Germinal center (tissue), 1 donor: ENCODE measurements around the gene TBC1D1.

ENCODE experiments used
- DNase-seq: peaks from one replicate; pipeline ENCODE4 v3.0.0; 2012; ENCODE audit warnings: mixed read lengths, low spot score

The TBC1D1 gene

DNA sequence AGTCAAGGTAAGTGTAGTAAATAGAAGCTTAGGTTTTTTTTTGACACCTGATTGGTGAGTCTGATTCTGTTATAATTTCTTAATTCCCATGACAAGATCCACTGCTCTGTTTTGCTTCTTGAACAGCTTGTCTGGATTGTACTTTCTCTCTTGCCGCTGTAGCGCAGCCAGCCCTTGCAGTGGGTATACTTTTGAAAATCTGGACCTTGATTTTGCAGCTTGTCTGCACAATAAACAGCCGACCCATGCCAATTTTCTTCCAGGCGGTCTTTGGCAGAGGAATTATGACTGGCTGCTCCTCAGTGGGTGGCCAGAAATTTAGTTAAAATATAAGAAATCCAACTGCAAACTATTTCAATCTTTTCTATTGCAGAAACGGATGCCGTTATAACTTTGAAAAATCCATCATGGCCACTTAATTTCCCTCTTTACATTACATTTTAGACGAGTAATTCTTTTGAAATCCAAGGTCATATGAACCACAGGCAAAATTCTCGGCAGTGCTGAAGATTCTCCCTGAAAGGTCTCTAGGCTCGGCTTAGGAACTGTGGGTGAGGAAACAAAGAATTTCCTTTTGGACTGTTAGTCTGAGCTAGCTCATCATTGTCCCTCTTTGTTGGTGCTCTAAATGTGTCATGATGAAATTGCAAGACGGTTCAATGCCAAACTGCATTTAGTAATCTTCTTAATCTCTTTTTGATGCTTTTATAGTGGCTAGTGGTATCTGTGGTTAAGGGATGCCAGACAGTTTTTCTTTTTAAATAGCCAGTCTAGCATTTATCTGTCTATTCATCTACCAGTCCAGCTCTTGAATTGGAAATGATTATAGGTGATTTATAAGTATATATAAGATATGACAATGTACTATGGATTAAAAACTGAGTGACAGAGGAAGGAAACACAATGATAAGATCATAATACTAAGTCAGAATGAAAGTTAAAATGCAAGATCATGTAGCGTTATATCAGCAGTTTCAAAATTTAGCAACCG is 37.8 kb downstream of the TBC1D1 start:
- DNase-seq: no peak

DNA sequence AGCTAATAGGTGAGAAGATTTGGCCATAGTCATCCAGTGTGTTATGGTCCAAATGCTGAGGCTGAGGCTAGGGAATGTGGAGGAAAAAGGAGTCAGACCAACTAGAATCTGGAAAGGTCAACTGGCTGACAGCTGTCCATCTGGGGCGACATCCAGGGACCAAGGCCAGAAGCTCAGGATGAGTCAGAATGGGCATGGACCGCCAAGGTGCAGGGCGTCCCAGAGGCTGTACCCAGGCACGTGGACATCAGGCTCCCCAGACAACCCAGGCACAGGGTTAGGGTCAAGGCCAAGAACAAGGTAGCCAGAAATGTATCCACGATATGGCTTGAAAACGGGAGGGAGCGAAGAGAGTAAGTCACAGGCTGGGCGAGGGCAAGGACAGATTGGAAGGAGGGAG is 43.2 kb downstream of the TBC1D1 start:
- no peak for DNase-seq

DNA sequence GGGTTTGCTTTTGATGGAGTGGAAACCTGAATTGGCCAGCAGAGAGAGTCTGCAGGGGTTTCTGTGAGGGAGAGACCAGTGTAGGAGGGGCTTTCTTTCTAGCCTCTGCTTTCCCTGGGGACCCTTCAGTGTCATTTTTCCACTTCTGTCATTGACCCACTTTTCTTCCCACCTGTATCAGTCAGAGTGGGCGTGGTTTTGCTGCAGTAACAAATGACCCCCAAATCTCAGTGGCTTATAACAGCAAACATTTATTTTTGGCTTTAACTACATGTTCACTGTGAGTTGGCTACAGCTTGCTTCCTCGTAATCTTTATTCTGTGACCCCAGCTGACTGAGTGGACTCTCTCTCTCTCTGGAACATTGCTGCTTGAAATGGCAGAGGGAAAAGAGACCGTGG is 43.7 kb downstream of the TBC1D1 start:
- DNase-seq: no peak

DNA sequence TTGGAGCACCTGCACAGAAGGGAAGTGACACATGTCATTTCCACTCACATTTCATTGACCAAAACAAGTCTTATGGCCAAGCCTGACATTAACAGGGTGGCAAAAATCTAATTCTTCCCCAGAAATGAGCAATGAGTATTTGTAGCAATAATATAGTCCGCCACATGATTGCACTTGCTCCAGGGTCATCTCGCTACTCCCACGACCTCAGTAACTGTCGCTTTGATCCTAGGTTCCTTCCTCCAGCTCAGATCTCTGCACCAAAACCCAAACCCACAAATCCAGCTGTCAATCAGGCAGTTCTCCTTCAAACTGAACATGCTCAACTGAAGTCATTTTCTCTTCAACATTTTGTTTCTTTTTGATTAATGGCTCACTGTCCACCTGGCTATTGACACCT is 44.1 kb downstream of the TBC1D1 start:
- DNase-seq: no peak

DNA sequence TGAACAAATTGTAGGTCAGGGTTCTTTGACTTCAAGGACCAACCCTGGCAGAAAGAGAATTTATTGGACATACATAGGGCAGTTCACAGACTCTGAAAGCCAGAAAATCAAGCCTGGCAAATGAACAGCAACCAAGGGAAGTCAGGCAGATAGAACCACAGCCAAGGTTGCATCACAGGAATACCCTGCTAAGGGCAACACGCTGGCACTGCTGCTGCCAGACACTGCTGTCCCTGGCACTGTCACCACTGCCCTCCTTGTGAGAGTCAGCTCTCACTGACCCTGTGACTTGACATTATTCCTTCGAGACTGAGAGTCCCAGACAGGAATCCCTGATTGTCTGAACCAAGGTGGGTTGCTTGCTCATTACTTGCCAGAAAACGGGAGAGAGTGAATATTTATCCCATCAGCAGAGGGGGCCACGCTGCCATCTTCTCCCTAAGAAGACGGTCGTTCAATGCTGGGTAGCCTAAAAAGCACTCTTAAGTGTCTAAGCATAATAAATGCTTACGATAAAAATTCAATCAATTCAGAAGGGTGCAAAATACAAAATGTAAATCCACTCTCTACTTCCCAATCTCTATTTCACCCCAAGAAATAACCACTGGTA is 46.1 kb downstream of the TBC1D1 start:
- DNase-seq: no peak

DNA sequence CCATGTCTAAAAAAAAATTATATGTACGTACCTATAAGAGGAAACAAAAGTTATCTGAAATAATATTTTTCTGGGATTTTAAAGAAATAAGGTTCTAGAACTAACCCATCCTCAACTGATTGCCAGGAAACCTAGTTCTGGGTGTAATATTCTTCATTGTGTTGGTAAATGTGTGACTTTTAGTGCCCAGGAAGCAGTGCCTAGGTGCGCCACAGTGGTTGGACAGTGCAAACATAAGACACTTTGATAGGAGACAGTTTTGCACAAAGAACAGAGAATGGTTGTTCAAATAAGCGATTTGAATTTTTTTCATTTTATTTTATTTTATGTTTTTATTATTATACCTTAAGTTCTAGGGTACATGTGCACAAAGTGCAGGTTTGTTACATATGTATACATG is 47.3 kb downstream of the TBC1D1 start:
- no peak for DNase-seq

DNA sequence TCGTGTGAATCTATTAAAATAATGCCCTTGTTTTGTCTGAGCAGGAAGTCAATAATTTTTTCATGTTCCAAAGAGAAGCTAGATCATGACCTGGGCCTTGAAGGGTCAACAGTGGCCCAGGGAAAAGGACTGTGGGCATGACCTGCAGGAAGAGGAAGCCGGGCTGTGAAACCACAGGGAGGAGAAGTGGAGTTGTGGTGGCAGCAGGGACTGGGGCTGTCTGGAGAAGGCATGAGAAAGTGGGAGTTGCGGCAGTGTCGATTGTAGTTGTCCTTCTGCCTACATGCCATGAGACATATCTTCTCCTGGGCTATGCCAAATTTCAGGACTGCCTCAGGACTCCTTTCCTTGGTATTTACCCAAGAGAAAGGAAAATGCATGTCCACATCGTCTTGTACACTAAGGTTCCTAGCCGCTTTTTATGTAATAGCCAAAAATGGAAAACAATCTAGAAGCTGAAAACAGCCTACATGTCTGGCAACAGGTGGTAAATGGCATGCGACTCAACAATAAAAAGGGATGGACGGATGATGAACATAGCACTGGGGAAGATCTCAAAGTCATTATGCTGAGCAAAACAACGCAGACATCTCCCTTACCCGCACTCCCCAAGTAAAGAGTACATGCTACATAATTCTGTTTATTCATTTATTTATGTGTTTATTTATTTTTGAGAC is 55.8 kb downstream of the TBC1D1 start:
- no peak for DNase-seq

DNA sequence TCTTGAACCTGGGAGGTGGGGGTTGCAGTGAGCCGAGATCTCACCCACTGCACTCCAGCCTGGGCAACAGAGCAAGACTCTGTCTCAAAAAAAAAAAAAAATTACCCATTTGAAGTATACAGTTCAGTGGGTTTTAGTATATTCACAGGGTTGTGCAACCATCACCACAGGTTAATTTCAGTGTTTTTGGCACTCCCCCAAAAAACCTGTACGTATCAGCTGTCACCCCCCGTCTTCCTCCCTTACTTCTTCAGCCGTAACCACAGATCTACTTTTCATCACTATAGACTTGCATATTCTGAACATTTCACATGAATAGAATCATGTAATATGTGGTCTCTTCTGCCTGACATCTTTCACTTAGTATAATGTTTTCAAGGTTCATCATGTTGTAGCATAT is 57.7 kb downstream of the TBC1D1 start:
- DNase-seq: no peak

DNA sequence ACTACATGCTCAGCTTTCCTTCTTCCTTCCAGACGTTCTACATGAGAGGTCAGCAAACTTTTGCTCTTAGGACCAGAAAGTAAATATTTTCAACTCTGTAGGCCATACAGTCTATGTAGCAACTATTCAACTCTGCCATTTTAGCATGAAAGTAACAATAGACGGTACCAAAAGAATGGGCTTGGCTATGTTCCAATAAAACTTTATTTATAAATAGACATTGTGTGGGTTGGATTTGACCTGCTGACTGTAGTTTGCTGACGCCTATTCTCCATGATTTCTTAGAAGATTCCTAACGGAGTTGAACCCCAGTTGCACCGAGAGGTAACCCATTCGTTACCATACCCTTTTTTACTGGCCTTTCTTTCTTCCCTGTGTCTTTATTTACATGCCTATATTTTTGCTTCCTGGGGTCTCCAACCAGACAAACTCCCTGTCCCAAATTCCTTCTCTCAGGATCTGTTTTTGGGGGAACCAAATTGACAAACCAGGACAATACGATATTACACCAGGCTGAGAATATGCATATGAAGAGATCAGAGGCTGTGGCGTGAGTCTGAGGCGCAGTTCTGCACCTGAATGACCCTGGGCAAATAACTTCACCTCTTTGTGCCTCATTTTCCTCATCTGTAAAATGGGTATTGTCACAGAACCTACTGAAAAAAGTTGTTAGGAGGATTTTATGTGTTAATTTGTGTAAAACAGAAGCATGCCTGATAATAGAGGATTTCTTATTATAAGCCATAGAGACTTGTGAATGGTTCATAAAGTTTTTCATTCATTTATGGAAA is 58.9 kb downstream of the TBC1D1 start:
- no peak for DNase-seq

DNA sequence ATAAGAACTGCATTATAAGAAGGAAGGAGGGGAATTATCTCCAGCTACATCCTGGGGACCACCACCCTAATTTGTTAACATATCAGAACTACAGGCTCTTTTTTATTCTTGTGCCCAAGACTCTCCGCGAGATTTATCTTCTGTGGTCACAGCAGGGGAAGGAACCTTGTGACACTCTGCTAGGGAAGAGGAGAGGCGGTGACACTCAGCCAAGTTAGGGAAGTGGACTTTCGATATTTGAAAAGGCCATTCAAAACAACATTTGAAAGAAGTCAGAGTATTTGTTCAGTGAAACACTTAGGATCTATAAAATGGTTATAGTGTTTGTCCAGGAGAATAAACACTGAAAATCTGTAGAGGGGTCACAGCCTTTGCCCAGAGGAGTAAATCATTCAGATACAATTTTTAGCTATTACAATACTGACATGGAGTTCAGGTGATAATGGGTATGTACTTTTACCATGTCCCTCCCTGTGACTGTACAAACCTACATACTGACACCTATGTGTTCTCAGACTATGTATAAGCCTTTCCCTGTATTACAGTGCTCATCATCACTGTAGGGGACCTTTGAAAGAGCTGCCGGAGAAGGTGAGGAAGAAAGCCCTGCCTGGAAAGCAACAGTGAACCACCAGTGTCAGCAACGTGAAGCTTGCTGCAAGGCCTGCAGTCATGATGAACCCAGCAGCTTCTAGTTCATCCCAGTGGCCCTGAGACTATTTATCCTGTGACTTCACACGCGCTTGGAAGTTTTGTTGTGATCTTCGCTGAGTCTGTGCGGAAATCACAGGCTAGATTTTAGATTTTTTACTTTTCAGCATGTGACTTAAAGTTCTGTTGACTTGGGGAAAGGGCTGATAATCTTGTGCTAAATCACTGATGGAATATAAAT is 60.8 kb downstream of the TBC1D1 start:
- DNase-seq: no peak

DNA sequence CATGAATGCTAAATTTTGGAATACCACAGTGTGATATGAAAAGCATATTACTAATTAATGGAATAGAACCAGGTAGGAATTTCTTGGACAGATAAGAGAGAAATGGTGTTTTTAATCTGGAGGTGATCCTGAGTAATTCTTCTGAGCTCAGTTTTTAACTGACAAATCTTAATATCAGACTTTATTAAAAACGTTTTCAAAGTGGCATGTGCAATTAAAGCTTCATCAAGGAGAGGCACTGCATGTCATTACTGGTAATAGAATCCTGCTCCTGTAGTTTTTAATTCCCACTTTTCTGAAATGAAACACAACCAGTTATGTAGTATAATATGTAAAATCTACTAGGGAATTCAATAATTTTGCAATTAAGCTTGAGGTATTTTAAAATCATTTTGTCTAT is 62.3 kb downstream of the TBC1D1 start:
- DNase-seq: no peak

DNA sequence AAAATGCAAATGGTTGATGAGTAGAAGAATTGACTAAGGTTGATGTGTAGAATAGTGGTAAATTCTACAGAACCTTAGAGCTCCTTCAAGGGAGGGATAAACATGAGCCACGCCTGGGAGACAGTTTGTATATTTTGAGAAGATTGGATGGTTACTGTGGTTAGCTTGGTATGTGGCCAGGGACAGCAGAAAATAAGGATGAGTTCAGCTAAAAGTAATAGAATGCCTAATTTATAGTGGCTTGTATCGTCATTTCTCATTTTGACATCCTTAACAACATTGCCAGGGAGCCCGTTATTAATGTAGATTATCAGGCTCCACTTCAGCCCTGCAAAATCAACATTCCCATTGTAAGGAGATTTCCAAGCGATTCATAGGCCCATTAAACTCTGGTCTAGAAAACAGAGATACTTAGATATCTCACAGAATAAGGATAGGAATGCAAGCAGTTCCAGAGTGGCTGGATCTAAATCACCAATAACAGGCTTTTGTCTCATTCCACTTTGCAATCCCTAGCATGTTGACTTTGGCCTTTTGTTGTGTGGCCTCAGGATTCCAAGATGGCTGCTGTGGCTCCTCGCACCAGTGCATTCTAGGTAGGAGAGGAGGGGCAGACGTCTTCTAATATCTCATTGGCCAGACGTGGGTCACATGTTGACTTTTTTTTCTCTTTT is 62.9 kb downstream of the TBC1D1 start:
- DNase-seq: no peak

DNA sequence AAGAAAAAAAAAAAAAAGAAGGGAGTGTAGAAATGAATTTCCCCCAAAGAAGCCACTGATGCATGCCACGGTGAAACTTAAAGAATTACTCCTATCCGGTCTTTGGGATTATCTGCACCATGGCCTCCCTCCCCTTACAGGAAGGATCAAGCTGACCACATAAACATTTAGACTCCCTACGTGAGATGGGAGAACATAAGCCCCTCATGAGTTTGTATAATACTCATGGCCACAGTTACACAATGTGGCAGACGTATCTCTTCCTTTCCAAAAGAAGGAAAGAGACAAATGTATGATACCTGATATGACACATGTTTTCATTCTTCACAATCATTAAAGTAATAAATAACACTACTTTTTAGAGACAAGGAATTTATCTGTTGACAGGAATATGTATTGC is 66.1 kb downstream of the TBC1D1 start:
- no peak for DNase-seq

DNA sequence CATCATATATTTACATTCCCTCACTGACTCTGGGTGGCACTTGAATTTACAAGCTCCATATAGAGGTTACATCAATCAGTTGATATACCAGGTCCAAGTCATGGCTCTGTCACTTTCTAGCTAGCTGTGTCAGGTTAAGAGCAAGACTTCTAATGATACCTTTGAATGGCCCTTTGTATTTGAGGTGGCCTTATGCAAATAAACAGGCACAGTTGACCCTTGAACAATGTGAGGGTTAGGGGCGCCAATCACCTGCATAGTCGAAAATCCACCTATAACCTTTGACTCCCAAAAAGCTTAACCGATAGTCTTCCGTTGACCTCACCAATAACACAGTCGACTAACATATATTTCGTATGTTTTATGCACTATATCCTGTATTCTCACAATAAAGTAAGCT is 68.0 kb downstream of the TBC1D1 start:
- DNase-seq: no peak

DNA sequence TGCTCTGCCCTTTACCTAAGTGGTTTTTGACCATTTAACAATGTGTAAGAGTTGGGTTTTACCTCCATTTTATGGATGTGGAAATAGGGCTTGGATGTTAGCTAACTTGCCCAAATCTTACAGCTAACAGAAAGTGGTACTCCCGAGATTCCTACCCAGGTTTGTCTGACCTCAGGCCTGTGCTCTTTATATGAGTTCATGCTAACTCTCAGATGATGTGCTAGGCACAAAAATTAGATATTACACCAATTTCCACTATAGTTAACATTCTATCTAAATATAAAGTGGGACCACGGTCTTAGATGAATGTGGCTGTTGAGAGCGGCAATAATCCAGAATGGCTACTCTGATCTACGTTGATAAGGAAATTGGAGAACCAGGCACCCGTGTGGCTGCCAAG is 69.2 kb downstream of the TBC1D1 start, which contains the start of gene PTTG2:
Gene PTTG2, plus strand, starts transcription at position 301 of the 400 bp plus-strand sequence. Its CDS starts 37 bp downstream, at position 338.
- no peak for DNase-seq

DNA sequence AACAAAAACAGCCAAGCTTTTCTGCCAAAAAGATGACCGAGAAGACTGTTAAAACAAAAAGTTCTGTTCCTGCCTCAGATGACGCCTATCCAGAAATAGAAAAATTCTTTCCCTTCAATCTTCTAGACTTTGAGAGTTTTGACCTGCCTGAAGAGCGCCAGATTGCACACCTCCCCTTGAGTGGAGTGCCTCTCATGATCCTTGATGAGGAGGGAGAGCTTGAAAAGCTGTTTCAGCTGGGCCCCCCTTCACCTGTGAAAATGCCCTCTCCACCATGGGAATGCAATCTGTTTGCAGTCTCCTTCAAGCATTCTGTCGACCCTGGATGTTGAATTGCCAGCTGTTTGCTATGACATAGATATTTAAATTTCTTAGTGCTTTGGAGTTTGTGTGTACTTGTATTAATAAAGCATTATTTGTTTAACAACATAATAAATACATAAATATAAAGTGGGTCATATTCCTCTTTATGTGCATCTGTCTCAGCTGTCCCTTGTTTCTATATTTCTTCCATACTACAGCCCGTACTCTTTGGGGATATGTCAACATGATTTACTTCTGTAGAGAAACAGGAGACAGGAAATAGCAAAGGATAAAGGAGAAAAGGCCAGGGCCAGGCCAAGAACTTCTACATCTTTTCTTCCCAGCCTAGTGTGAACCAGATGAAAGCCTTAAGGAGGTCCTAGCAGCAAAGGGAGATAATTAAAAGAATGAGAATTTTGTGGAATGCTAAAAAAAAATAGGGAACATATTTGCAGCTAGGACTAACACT is 70.0 kb downstream of the TBC1D1 start:
- DNase-seq: no peak

DNA sequence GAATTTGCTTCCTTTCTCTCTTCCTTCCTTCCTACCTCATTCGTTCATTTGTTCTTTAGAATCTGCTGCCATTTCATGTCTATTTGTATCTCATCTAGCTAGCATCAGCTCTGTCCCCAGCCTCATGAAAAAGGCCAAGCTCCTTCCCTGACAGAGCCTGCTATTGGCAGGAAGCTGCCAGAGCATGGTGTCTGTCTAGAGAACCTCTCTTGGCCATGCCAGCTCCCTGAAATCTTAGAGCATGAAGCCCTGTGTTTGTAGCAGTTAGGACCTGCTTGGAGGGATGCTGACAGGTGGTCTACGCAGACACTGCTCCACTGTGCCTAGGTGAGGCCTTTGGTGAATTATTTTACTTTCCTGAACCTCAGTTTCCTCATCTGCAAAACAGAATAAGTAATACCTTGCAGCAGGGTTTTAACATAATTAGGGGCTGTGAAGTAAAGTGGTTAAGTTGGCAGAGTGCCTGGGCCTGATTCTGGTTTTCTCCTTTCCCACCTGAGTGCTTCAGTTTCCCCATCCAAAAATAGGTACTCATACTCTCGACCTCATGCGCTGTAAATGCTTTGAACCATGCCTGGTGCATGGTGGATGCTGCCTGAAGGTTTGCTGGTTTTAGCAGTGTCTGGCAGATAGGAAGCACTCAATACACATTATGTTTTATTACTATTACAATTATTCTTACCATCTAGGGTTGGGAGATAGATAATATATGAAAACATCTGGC is 74.0 kb downstream of the TBC1D1 start:
- no peak for DNase-seq

DNA sequence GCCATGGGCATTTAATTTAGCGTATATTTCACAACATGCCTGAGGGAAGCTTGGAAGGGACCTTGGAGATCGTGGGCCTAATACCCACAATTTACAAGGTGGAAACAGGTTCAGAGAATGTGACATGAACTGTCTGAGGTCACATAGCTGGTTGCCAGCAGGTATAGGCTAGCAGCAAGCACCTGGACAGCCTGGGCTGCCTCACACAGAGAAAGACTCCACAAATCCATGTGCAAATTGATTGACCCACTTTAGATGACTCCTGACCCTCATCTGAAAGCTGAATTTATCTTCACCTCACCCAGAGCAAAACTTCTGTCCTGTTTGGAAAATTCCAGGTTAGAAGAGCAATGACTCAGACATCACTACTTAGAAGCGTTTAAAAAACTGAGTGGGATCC is 75.2 kb downstream of the TBC1D1 start:
- no peak for DNase-seq

DNA sequence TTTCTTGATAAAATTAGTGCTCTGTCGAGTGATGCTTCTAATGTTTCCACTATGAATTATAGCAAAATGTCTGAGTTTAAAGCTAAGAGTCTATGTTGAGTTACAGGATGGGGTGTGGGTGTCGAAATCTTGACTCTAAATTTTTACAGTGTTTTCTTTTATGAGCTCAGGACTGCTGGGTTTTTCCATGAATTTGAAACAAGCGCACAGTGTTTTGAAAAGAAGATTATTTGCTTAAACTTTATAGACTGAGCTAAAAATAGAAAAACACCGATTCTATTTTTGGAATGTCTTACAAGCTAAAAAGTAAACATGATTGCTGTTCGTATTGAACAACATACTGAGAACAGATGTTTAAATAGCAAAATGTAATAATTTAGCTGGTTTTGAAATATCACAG is 76.9 kb downstream of the TBC1D1 start:
- DNase-seq: no peak
